Stimulated activated CD8-positive, alpha-beta memory T cell treated with anti-CD3 and anti-CD28 coated beads, Interleukin-4, amount 100 ng/mL, for 1 hour (primary cell): Measurements from ENCODE around the gene SRBD1.
"Not testable (repeated sequence)": the region's sequence is repeated elsewhere in the genome, so short reads cannot be mapped to it uniquely, and the experiment has no call there.

Experiments used
- DNase-seq, 2 donors: peaks; one replicate each; pipeline ENCODE4 v3.0.0-alpha.2; 2020; ENCODE audit warnings: low read depth in 2 of 2, low spot score in 1 of 2

SRBD1 gene

GRCh38 chr2:45433363-45433762 lies 177.7 kb downstream of the SRBD1 start:
- no peak for DNase-seq

- no peak for DNase-seq
Measured at GRCh38 chr2:45432406-45432805, 178.7 kb downstream of the SRBD1 start.

GRCh38 chr2:45426025-45426424 lies 185.0 kb downstream of the SRBD1 start:
- DNase-seq, result not testable (repeated sequence)

GRCh38 chr2:45422921-45423320 lies 188.1 kb downstream of the SRBD1 start:
- no peak for DNase-seq

GRCh38 chr2:45418532-45418931 lies 192.5 kb downstream of the SRBD1 start:
- DNase-seq, result no peak

GRCh38 chr2:45415534-45416123 lies 195.4 kb downstream of the SRBD1 start:
- DNase-seq, result no peak

- DNase-seq, result no peak
Measured at GRCh38 chr2:45412754-45413379, 198.2 kb downstream of the SRBD1 start.

GRCh38 chr2:45409677-45410076 lies 201.4 kb downstream of the SRBD1 start:
- no peak for DNase-seq

- DNase-seq, result no peak
Measured at GRCh38 chr2:45406621-45407020, 204.4 kb downstream of the SRBD1 start.

- no peak for DNase-seq
Measured at GRCh38 chr2:45404807-45405297, 206.2 kb downstream of the SRBD1 start.

- DNase-seq, result no peak
Measured at GRCh38 chr2:45403036-45403435, 208.0 kb downstream of the SRBD1 start.

- no peak for DNase-seq
Measured at GRCh38 chr2:45401431-45401922, 209.6 kb downstream of the SRBD1 start.

GRCh38 chr2:45399040-45399784 lies 211.9 kb downstream of the SRBD1 start:
- no peak for DNase-seq

GRCh38 chr2:45397292-45397691 lies 213.8 kb downstream of the SRBD1 start:
- DNase-seq, result no peak

GRCh38 chr2:45396671-45397070 lies 214.4 kb downstream of the SRBD1 start:
- DNase-seq, result no peak

GRCh38 chr2:45394842-45395241 lies 216.2 kb downstream of the SRBD1 start:
- DNase-seq, result no peak

- no peak for DNase-seq
Measured at GRCh38 chr2:45394216-45394615, 216.9 kb downstream of the SRBD1 start.

- DNase-seq, result no peak
Measured at GRCh38 chr2:45391866-45392265, 219.2 kb downstream of the SRBD1 start.

- DNase-seq, result no peak
Measured at GRCh38 chr2:45390861-45391260, 220.2 kb downstream of the SRBD1 start.

GRCh38 chr2:45390441-45390840 lies 220.6 kb downstream of the SRBD1 start:
- DNase-seq, result no peak

- DNase-seq, result no peak
Measured at GRCh38 chr2:45388541-45389100, 222.4 kb downstream of the SRBD1 start.

- DNase-seq, result no peak
Measured at GRCh38 chr2:45382744-45383143, 228.3 kb downstream of the SRBD1 start.
